ENCODE data around the gene EDC3.

The EDC3 gene

DNA sequence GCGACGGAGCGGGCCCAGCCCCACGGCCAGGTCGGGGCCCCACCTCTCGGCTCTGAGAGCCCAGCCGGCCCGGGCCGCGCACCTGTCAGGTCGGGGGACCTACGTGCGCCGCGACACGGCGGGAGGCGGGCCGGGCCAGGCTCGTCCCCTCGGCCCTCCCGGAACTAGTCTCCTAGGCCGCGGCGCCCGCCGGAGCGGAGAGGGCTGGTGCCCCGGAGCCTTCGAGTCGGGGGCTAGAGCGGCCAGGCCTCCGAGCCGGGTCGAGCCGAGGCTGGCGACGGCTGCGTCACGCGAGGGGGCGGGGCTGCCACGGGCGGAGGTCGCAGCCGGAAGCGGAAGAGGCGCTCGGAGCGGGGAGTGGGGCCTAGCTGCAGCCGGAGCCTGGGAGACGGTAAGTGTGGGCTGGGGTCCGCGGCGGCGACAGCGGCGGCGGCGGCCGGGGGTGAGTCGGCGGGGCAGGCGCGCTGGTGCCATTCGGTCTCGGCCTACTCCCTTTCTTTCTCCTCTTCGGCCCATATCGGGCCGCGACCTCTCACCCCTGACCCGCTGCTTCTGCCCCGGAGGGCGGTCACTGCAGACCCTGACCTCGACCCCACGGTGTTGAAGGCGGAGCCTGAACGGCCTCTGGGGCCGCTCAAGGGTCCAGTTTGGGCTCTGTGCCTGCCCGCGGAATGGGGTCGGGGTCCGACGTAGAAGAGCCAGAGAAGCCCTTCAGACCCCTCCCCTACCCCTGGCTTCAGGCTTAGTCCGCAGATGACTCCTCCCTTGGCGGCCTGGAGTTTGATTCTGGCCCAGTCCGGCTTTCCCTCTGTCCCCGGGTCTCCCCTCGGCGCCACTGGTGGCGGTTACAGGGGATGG is 80.1 kb downstream of the EDC3 start, which contains the start of gene CLK3:
TSS of gene CLK3 (plus strand) at position 329 of the 858 bp plus-strand sequence. CDS start 3,361 bp downstream, outside the sequence.
- H3K4me1 Mint-ChIP-seq = peaks cover 66% of the 10 kb centered on the region
- no peaks in the 10 kb centered on the region for H3K9me3 Mint-ChIP-seq
- peak within 1 kb of the TSS; percentile 96 for H3K27ac Mint-ChIP-seq
- ATAC-seq (peak; percentile 90), DNase-seq (ENCODE audit: low spot score in 2 of 2) (peak; percentile 95 to 97)
- peak within 1 kb of the TSS; percentile 88 for H3K4me3 Mint-ChIP-seq
- peaks cover 52% of the 10 kb centered on the region for H3K36me3 Mint-ChIP-seq

GRCh38 chr15:74614744-74615507 is 80.9 kb downstream of the EDC3 start:
- H3K36me3 Mint-ChIP-seq = peaks cover 44% of the 10 kb centered on the region
- peak; percentile 91 to 93 for DNase-seq (ENCODE audit: low spot score in 2 of 2)
- peaks cover 58% of the 10 kb centered on the region for H3K4me1 Mint-ChIP-seq
- ATAC-seq = peak; percentile 75
- H3K9me3 Mint-ChIP-seq = no peaks in the 10 kb centered on the region
- H3K4me3 Mint-ChIP-seq = peak overlapping the region; percentile 88
- H3K27ac Mint-ChIP-seq = peak overlapping the region; percentile 96

- Mint-ChIP-seq H3K36me3 (peaks cover 36% of the 10 kb centered on the region), H3K9me3 (no peaks in the 10 kb centered on the region), H3K4me1 (peaks cover 50% of the 10 kb centered on the region), H3K27ac (peak overlapping the region; percentile 96), H3K4me3 (peak overlapping the region; percentile 88)
- no peak for DNase-seq (ENCODE audit: low spot score in 2 of 2)
- no peak for ATAC-seq
Observed at GRCh38 chr15:74613953-74614743, 81.7 kb downstream of the EDC3 start.

GRCh38 chr15:74613089-74613952 is 82.5 kb downstream of the EDC3 start:
- Mint-ChIP-seq H3K9me3 (no peaks in the 10 kb centered on the region), H3K27ac (peak overlapping the region; percentile 83), H3K36me3 (peaks cover 32% of the 10 kb centered on the region), H3K4me1 (peaks cover 42% of the 10 kb centered on the region), H3K4me3 (peak overlapping the region; percentile 88)
- ATAC-seq (no peak), DNase-seq (ENCODE audit: low spot score in 2 of 2) (no peak)

GRCh38 chr15:74612677-74613076 is 83.1 kb downstream of the EDC3 start:
- H3K36me3 Mint-ChIP-seq = peaks cover 26% of the 10 kb centered on the region
- H3K4me3 Mint-ChIP-seq = peak overlapping the region; percentile 88
- H3K27ac Mint-ChIP-seq = peak overlapping the region; percentile 83
- H3K4me1 Mint-ChIP-seq = peaks cover 36% of the 10 kb centered on the region
- no peak for ATAC-seq
- DNase-seq (ENCODE audit: low spot score in 2 of 2) = no peak
- no peaks in the 10 kb centered on the region for H3K9me3 Mint-ChIP-seq

GRCh38 chr15:74611834-74612233 is 84.0 kb downstream of the EDC3 start:
- ATAC-seq = no peak
- H3K4me1 Mint-ChIP-seq = peaks cover 27% of the 10 kb centered on the region
- DNase-seq (ENCODE audit: low spot score in 2 of 2) = no peak
- H3K27ac Mint-ChIP-seq = no peak overlapping the region
- H3K4me3 Mint-ChIP-seq = no peak overlapping the region
- peaks cover 27% of the 10 kb centered on the region for H3K36me3 Mint-ChIP-seq
- no peaks in the 10 kb centered on the region for H3K9me3 Mint-ChIP-seq

- ATAC-seq (no peak), DNase-seq (ENCODE audit: low spot score in 2 of 2) (no peak)
- H3K9me3 Mint-ChIP-seq = no peaks in the 10 kb centered on the region
- H3K4me3 Mint-ChIP-seq = no peak overlapping the region
- H3K27ac Mint-ChIP-seq = no peak overlapping the region
- H3K4me1 Mint-ChIP-seq = peaks cover 22% of the 10 kb centered on the region
- peaks cover 25% of the 10 kb centered on the region for H3K36me3 Mint-ChIP-seq
Observed at GRCh38 chr15:74611341-74611740, 84.5 kb downstream of the EDC3 start.

DNA sequence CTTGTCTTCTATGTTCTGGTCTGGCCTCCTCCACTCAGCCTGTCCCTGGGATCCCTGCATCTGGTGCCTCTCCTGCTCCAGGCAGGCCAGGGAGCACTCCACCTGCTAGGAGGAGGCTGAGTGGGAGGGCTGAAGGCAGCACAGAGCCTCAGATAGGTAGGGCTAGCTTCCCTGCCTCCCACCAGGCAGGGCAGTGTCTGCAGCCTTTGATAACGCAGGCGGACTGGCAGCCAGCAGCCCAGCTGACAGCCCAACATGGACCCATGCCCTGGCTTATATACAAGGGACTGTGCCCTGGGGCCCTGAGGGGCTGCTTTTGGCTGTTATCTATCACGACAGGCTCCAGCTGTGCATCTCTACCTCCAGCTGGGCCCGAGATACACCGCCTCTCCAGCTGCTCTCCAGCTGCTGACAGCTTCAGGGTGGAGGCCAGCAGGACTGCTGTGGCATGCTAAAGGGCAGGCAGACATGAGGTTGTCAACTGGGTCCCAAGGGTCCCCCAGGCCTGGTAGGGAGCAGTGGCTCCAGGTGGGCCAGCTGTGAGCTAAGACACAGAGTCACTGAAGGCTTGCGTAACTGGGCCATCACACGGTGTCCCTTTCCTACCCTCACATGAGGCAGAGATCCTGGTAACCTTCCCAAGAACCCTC is 85.4 kb downstream of the EDC3 start:
- Mint-ChIP-seq H3K27ac (no peak overlapping the region), H3K36me3 (peaks cover 17% of the 10 kb centered on the region), H3K4me1 (peaks cover 21% of the 10 kb centered on the region), H3K4me3 (no peak overlapping the region), H3K9me3 (no peaks in the 10 kb centered on the region)
- ATAC-seq (no peak), DNase-seq (ENCODE audit: low spot score in 2 of 2) (no peak)

GRCh38 chr15:74609938-74610301 is 85.9 kb downstream of the EDC3 start:
- DNase-seq (ENCODE audit: low spot score in 2 of 2) = no peak
- peaks cover 21% of the 10 kb centered on the region for H3K4me1 Mint-ChIP-seq
- peaks cover 12% of the 10 kb centered on the region for H3K36me3 Mint-ChIP-seq
- no peak overlapping the region for H3K4me3 Mint-ChIP-seq
- no peak for ATAC-seq
- no peak overlapping the region for H3K27ac Mint-ChIP-seq
- H3K9me3 Mint-ChIP-seq = no peaks in the 10 kb centered on the region

DNA sequence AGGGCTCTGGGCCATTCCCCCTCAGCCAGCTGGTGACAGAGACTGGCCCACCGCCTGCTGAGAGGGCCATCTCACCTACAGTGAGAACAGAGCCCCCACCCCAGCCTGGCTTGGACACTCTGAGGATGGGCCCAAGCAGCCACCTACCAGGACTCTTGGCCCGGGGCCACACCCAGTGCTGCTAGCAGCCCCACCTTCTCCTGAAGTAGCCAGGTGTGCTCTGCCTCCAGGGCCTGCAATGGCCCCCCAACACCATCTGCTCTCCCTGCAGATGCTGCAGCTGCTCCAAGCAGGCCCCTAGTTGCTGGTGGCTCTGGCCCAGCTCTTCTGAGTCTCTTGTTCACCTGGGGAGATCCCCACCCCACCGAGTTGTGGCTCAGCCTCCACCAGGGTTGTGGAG is 87.0 kb downstream of the EDC3 start:
- Mint-ChIP-seq H3K36me3 (peaks cover 8% of the 10 kb centered on the region), H3K9me3 (no peaks in the 10 kb centered on the region), H3K27ac (peak overlapping the region; percentile 82), H3K4me3 (no peak overlapping the region), H3K4me1 (peaks cover 15% of the 10 kb centered on the region)
- no peak for ATAC-seq
- DNase-seq (ENCODE audit: low spot score in 2 of 2) = no peak

- H3K9me3 Mint-ChIP-seq = no peaks in the 10 kb centered on the region
- no peak overlapping the region for H3K4me3 Mint-ChIP-seq
- peak overlapping the region; percentile 60 for H3K27ac Mint-ChIP-seq
- H3K36me3 Mint-ChIP-seq = peaks cover 29% of the 10 kb centered on the region
- no peak for DNase-seq (ENCODE audit: low spot score in 2 of 2)
- ATAC-seq = no peak
- peaks cover 5% of the 10 kb centered on the region for H3K4me1 Mint-ChIP-seq
Observed at GRCh38 chr15:74605795-74606150, 90.1 kb downstream of the EDC3 start.

GRCh38 chr15:74604983-74605794 is 90.6 kb downstream of the EDC3 start:
- H3K4me1 Mint-ChIP-seq = peaks cover 5% of the 10 kb centered on the region
- no peak overlapping the region for H3K4me3 Mint-ChIP-seq
- DNase-seq (ENCODE audit: low spot score in 2 of 2) (no peak), ATAC-seq (no peak)
- H3K27ac Mint-ChIP-seq = peak overlapping the region; percentile 60
- peaks cover 35% of the 10 kb centered on the region for H3K36me3 Mint-ChIP-seq
- no peaks in the 10 kb centered on the region for H3K9me3 Mint-ChIP-seq

Measured in stimulated activated effector memory CD8-positive, alpha-beta T cell treated with anti-CD3 and anti-CD28 coated beads, Interleukin-12 subunit alpha, Interleukin-12 subunit beta, amount 100 ng/mL, for 72 hours (primary cell).